NT2/D1 (cell line): ENCODE results near the gene CATSPERD.

Experiments
- DNase-seq: peaks from one replicate; pipeline ENCODE4 v3.0.0-alpha.2; 2011; ENCODE audit warnings: low read depth, low spot score
- H3K27me3 ChIP-seq: 2 replicates; pipeline ENCODE4 v1.6.0; 2011; ENCODE audit warnings: mild to moderate bottlenecking; ENCODE audit not compliant: insufficient read length, insufficient read depth
- H3K36me3 ChIP-seq: 2 replicates; pipeline ENCODE4 v1.6.1; 2011; ENCODE audit warnings: mild to moderate bottlenecking, low read length, mixed read lengths; ENCODE audit not compliant: insufficient read depth, insufficient read length
- H3K4me1 ChIP-seq: 2 replicates; pipeline ENCODE4 v1.5.1; 2011; ENCODE audit not compliant: insufficient read depth, insufficient read length
- H3K4me3 ChIP-seq: 2 replicates; pipeline ENCODE4 v1.5.1; 2011; ENCODE audit warnings: low read depth; ENCODE audit not compliant: insufficient read length
- H3K9ac ChIP-seq: 2 replicates; pipeline ENCODE4 v1.6.0; 2011; ENCODE audit warnings: low read depth; ENCODE audit not compliant: insufficient read length
- H3K9me3 ChIP-seq: 2 replicates; pipeline ENCODE4 v1.5.1; 2011; ENCODE audit warnings: mild to moderate bottlenecking, low read length; ENCODE audit not compliant: insufficient read depth
- SUZ12 ChIP-seq: IDR thresholded peaks from 2 replicates; pipeline ENCODE4 v1.6.1; 2011; ENCODE audit not compliant: insufficient read length, insufficient read depth; ENCODE audit errors: extremely low read depth
- YY1 ChIP-seq: IDR thresholded peaks from 2 replicates; pipeline ENCODE4 v1.6.1; 2011; ENCODE audit not compliant: insufficient read length, insufficient read depth
- ZNF274 ChIP-seq: IDR thresholded peaks from 2 replicates; pipeline ENCODE4 v1.6.1; 2011; ENCODE audit warnings: mild to moderate bottlenecking, low read depth, low read length

Gene CATSPERD

GRCh38 chr19:5680437-5681368 lies 39.7 kb upstream of the CATSPERD start, which contains the start of the genes HSD11B1L and MICOS13:
Gene HSD11B1L (plus strand): TSS chr19:5681027. CDS start chr19:5684833, 3,806 bp downstream.
Gene MICOS13 (minus strand): TSS chr19:5680516. CDS start chr19:5680486, 30 bp downstream.
- Histone ChIP-seq H3K4me3 (peak within 1 kb of the TSS; percentile 92), H3K27me3 (no peaks in the 10 kb centered on the region), H3K4me1 (peaks cover 8% of the 10 kb centered on the region), H3K36me3 (peaks cover 27% of the 10 kb centered on the region), H3K9ac (peak within 1 kb of the TSS; percentile 85), H3K9me3 (no peaks in the 10 kb centered on the region)
- TF ChIP-seq SUZ12 (no peak), YY1 (peak; percentile 51)
- peak; percentile 98 for DNase-seq

GRCh38 chr19:5681391-5682106 lies 38.9 kb upstream of the CATSPERD start:
- peaks cover 19% of the 10 kb centered on the region for H3K36me3 ChIP-seq
- H3K4me1 ChIP-seq, result peaks cover 11% of the 10 kb centered on the region
- TF ChIP-seq SUZ12 (no peak), ZNF274 (no peak), YY1 (no peak)
- H3K9ac ChIP-seq, result peak overlapping the region; percentile 84
- H3K9me3 ChIP-seq, result no peaks in the 10 kb centered on the region
- peak overlapping the region; percentile 92 for H3K4me3 ChIP-seq
- H3K27me3 ChIP-seq, result no peaks in the 10 kb centered on the region
- no peak for DNase-seq

- TF ChIP-seq YY1 (no peak), SUZ12 (no peak), ZNF274 (no peak)
- H3K9ac ChIP-seq, result no peak overlapping the region
- no peak overlapping the region for H3K4me3 ChIP-seq
- DNase-seq, result no peak
- H3K9me3 ChIP-seq, result no peaks in the 10 kb centered on the region
- no peaks in the 10 kb centered on the region for H3K27me3 ChIP-seq
- H3K4me1 ChIP-seq, result peaks cover 11% of the 10 kb centered on the region
- H3K36me3 ChIP-seq, result peaks cover 14% of the 10 kb centered on the region
These were observed 38.3 kb upstream of the CATSPERD start for GRCh38 chr19:5682107-5682482.

GRCh38 chr19:5683177-5683886 lies 37.1 kb upstream of the CATSPERD start:
- Histone ChIP-seq H3K9me3 (no peaks in the 10 kb centered on the region), H3K4me3 (no peak overlapping the region), H3K36me3 (peaks cover 1% of the 10 kb centered on the region), H3K27me3 (no peaks in the 10 kb centered on the region), H3K4me1 (peaks cover 18% of the 10 kb centered on the region), H3K9ac (no peak overlapping the region)
- TF ChIP-seq SUZ12 (no peak), ZNF274 (no peak), YY1 (no peak)
- no peak for DNase-seq

GRCh38 chr19:5684694-5685430 lies 35.6 kb upstream of the CATSPERD start:
- no peak overlapping the region for H3K4me3 ChIP-seq
- no peaks in the 10 kb centered on the region for H3K27me3 ChIP-seq
- H3K36me3 ChIP-seq, result no peaks in the 10 kb centered on the region
- TF ChIP-seq ZNF274 (no peak), YY1 (no peak), SUZ12 (no peak)
- peaks cover 18% of the 10 kb centered on the region for H3K4me1 ChIP-seq
- no peak for DNase-seq
- H3K9me3 ChIP-seq, result no peaks in the 10 kb centered on the region
- no peak overlapping the region for H3K9ac ChIP-seq

- peaks cover 11% of the 10 kb centered on the region for H3K36me3 ChIP-seq
- H3K4me3 ChIP-seq, result peak overlapping the region; percentile 63
- TF ChIP-seq YY1 (no peak), SUZ12 (no peak), ZNF274 (no peak)
- no peak for DNase-seq
- peaks cover 15% of the 10 kb centered on the region for H3K4me1 ChIP-seq
- no peak overlapping the region for H3K9ac ChIP-seq
- no peaks in the 10 kb centered on the region for H3K27me3 ChIP-seq
- H3K9me3 ChIP-seq, result no peaks in the 10 kb centered on the region
These were observed 34.2 kb upstream of the CATSPERD start for GRCh38 chr19:5686326-5686646.
